ENCODE measurements around the gene ZNF362.

Gene ZNF362

GRCh38 chr1:33332357-33332789 is 76.1 kb downstream of the ZNF362 start:
- no peak overlapping the region for H3K4me3 ChIP-seq (ENCODE audit: low read depth, low read length)
- no peak for TF ChIP-seq CTCF (IDR thresholded peaks at IDR 0.05; ENCODE audit: low read depth, low read length)
- in situ Hi-C loops (cut with HindIII; ENCODE audit: low sequenced_read_pairs), result no loop called here
- DNase-seq (ENCODE audit: low read depth, low spot score), result peak; percentile 69

GRCh38 chr1:33332881-33333280 is 76.6 kb downstream of the ZNF362 start:
- H3K4me3 ChIP-seq (ENCODE audit: low read depth, low read length), result no peak overlapping the region
- TF ChIP-seq CTCF (IDR thresholded peaks at IDR 0.05; ENCODE audit: low read depth, low read length), result no peak
- in situ Hi-C loops (cut with HindIII; ENCODE audit: low sequenced_read_pairs), result no loop called here
- no peak for DNase-seq (ENCODE audit: low read depth, low spot score)

- no peak for DNase-seq (ENCODE audit: low read depth, low spot score)
- TF ChIP-seq CTCF (IDR thresholded peaks at IDR 0.05; ENCODE audit: low read depth, low read length), result no peak
- in situ Hi-C loops (cut with HindIII; ENCODE audit: low sequenced_read_pairs), result no loop called here
- no peak overlapping the region for H3K4me3 ChIP-seq (ENCODE audit: low read depth, low read length)
Measured at GRCh38 chr1:33334081-33334552, 77.8 kb downstream of the ZNF362 start.

GRCh38 chr1:33335020-33335419 is 78.7 kb downstream of the ZNF362 start:
- no peak for DNase-seq (ENCODE audit: low read depth, low spot score)
- in situ Hi-C loops (cut with HindIII; ENCODE audit: low sequenced_read_pairs), result no loop called here
- TF ChIP-seq CTCF (IDR thresholded peaks at IDR 0.05; ENCODE audit: low read depth, low read length), result no peak
- H3K4me3 ChIP-seq (ENCODE audit: low read depth, low read length), result no peak overlapping the region

GRCh38 chr1:33336580-33336979 is 80.3 kb downstream of the ZNF362 start:
- no peak overlapping the region for H3K4me3 ChIP-seq (ENCODE audit: low read depth, low read length)
- in situ Hi-C loops (cut with HindIII; ENCODE audit: low sequenced_read_pairs), result no loop called here
- no peak for DNase-seq (ENCODE audit: low read depth, low spot score)
- no peak for TF ChIP-seq CTCF (IDR thresholded peaks at IDR 0.05; ENCODE audit: low read depth, low read length)

- in situ Hi-C loops (cut with HindIII; ENCODE audit: low sequenced_read_pairs), result no loop called here
- no peak for DNase-seq (ENCODE audit: low read depth, low spot score)
- TF ChIP-seq CTCF (IDR thresholded peaks at IDR 0.05; ENCODE audit: low read depth, low read length), result no peak
- no peak overlapping the region for H3K4me3 ChIP-seq (ENCODE audit: low read depth, low read length)
Measured at GRCh38 chr1:33337441-33337840, 81.1 kb downstream of the ZNF362 start.

- in situ Hi-C loops (cut with HindIII; ENCODE audit: low sequenced_read_pairs), result no loop called here
- H3K4me3 ChIP-seq (ENCODE audit: low read depth, low read length), result no peak overlapping the region
- TF ChIP-seq CTCF (IDR thresholded peaks at IDR 0.05; ENCODE audit: low read depth, low read length), result no peak
- peak; percentile 54 for DNase-seq (ENCODE audit: low read depth, low spot score)
Measured at GRCh38 chr1:33338048-33338439, 81.8 kb downstream of the ZNF362 start.
